NCI-H345 treated with DMSO at 0.1 percent for 48 hours (cell line): ENCODE data around the gene VWF.
A peak's percentile ranks its signal among the peaks of the same experiment; 100 is the strongest.

Source experiments
- DNase-seq: peaks from one replicate; lab custom pipeline; 2025; ENCODE audit not compliant: unreplicated experiment; lab: John Stamatoyannopoulos, UW

The VWF gene

DNA sequence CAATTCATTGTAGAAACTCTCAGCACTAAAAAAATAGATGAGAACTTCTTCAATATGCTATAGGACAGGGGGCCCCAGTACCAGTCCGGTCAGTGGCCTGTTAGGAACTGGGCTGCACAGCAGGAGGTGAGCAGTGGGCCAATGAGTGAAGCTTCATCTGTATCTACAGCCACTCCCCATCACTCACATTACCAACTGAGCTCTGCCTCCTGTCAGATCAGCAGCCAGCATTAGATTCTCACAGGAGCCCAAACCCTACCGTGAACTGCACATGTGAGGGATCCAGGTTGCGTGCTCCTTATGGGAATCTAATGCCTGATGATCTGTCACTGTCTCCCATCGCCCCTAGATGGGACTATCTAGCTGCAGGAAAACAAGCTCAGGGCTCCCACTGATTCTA is 163.7 kb downstream of the VWF start:
- no peak for DNase-seq

- no peak for DNase-seq
Measured at GRCh38 chr12:5956987-5957386, 167.5 kb downstream of the VWF start.

DNA sequence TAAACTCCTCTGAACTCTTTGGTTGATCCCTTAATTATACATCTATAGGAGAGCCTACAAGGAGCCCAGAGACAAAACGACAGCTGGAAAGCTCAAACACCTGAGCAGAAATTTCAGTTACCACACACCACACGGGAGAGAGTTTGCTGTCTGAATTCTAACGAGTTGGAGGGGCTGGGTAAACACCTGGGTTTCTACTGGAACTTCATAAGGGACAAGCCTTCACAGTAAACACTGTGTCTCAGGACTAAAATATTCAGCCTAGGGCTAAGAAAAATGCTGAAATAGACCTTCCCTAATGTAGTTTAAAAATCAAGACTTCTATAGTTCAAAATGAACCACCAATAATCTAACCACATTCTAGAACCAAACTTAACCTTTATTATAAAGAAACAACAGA is 169.8 kb downstream of the VWF start:
- DNase-seq = no peak

GRCh38 chr12:5953835-5954586 is 170.5 kb downstream of the VWF start:
- DNase-seq = no peak

DNA sequence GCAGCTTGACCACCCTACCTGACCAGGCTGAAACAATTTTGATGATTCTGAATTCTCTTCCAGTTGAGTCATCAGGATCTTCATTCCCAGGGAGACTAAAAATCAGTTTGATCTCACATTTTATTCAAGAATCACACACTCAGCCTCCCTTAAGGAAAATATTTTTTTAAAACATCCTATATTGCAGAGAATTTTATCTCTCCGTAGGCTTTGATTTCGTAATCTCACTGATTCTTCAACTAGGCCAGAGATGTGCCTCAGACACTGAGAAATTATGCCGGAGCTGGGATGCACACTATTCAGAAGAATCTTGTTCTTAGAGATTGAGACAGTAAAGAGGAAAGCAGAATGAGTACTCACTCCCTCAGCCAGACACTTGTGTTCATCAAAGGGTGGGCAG is 172.4 kb downstream of the VWF start:
- no peak for DNase-seq

- no peak for DNase-seq
Measured at GRCh38 chr12:5948696-5949095, 175.8 kb downstream of the VWF start.

DNA sequence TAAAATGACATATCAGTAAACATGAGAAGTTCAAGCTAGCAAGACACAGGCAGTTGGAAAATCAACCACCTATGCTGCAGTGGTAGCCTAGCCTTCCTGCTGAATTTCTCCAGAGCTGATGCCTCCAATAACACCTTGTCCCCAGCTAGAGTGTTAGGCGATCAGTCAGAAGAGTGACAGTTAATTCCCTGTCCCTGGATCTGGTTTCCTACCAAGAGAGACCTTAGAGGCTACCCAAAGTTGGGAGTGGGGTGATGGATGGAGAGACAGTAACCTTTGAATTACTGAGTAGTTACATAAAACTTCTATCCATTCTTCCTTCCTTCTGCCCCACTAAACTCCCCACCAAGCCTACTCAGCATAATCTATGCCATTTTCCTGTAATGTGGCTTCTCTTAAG is 177.5 kb downstream of the VWF start:
- no peak for DNase-seq

DNA sequence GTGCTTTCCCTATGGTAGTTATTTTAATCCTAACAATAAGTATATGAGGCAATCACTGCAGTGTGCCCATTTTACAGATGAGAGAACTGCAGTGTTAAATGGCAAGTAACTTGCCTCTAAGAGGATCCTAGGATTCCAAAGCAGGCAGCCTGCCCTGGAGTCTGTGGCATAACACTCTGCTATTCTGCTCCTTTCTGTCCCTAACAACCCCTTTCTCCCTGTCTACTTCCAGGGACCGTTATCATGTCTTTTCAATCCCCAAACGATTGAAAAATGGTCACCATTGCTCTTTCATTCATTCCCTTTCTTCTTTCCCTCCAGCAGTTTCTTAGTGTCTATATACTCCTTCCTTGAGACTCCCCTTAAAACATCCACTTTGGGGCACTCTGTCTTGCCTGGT is 178.1 kb downstream of the VWF start:
- DNase-seq = no peak

- peak; percentile 11 for DNase-seq
Measured at GRCh38 chr12:5945071-5946008, 179.1 kb downstream of the VWF start, which contains the start of gene ANO2. Gene ANO2, minus strand, starts transcription at chr12:5945259. Its CDS starts 42 bp downstream, at chr12:5945217.

DNA sequence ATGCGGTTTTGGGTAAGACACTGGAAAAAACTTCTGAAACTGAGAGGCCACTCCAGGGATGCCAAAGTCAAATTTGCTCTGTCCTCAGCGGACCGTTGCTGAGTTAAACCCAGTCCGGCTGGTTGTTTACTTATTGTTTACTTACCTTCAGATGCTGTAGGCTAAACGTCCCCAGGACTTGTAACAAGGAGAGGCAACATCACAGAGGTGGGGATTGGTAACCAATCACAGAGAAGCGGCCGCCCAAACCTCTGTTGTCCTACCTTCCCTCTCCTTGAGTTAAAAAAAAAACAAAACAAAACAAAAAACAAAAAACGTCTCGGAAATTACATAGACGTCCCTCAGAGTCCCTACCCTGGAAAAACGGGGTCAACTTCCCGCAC is 179.8 kb downstream of the VWF start:
- no peak for DNase-seq

DNA sequence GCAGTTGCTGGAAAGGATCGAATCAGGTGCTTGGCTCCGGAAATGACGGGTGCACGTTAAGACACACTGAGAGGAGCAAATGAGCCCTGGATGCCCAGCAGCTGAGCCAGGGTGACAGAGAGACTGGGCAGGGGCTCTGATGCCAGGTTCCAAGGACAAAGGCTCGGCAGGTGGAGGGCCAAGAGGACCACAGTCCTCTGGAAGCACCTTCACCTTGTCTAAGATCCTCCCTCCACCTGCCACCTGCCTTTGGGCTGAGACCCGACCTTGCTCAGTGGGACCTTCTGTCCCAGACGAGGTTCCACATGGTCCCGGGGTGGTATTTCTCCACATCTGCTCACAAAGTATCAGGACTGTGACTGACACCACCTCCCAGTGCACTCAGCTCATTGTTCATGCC is 180.4 kb downstream of the VWF start:
- no peak for DNase-seq

- no peak for DNase-seq
Measured at GRCh38 chr12:5941907-5942306, 182.6 kb downstream of the VWF start.

DNA sequence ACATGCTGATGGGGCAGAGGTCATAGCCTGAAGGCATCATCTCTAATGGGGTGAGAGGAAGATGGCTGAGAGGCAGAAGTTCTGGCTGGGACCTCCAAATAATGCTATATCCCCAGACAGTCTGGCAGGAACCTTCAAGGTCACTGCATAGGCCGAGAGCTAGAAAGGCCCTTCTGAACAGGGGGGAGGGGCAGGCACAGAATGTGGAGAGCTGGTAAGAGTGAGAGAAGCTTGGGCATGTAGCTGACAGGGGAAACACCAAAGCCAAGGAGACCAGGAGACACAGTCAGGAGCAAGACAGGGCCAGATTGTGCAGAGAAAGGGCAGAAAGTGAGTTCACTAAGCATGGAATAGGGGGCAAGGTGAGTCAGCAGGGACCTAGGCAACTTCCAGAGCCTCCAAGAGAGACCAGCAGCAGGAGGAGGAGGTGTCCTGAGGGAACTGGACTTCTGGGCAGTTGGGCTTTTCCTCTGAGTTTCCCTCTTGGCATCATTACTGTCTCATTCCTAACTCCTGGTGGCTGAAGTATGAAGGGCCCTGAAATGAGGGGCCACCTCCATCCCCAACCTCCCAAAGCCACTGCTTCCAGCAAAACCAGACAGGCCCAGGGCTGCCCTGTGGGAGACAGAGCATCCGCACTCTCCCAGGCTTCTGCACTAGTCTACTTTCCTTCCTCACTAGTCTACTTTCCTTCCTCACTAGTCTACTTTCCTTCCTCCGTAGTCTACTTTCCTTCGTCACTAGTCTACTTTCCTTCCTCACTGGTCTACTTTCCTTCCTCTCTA is 196.5 kb downstream of the VWF start:
- no peak for DNase-seq

DNA sequence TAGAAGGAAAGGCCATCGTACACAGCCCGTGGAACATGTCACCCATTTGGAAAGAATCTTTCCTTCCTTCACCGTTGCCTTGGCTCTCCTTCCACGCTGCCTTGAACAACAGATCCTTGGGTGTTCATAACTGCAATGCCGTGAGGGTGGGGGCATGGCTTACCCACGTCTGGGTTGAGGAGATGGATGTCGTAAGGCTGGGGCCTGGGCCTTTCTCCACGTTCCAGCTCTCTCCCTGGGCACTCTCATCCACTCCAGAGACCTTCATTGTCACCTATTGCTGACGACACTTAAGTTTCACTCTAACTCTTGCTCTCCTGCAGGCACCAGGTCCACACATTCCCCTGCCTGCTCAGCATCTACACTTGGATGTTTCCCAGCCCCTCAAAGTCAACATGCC is 198.8 kb downstream of the VWF start:
- DNase-seq = no peak

DNA sequence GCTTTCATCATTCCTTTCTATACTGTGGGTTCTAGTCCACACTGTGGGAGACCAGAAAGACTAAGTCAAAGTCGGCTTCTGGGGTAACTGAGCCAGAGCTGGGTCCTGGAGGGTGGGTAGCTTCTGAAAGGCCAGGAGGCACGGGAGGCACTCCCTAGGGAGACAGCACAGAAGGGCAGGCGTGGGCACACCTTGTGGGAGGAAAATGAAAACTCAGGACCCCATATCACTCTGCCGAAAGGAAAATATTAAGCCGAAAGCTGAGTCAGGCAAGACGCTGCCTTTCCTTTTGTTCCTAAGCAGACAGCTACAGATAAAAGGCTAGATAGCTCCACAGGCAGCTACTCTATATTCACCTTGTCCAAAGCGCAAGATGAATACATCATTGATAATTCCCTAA is 200.1 kb downstream of the VWF start:
- no peak for DNase-seq

DNA sequence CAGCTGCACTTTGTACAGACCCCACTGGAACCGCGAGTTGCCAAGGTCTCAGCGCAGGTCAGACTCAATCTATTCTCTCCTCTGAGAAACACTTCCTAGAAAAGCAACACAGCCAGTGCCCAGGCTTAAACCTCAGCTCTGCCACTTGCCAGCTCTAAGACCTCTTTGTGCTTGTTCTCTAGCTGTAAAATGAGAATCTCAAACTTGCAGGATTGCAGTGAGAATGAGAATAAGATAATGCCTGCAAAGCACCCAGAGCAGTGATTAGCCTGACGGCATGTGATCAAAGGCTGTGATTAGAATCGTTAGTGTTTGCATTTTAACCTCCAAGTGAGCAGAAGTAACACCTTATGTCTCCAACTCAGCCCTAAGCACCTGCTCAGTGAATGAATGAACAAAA is 200.7 kb downstream of the VWF start:
- no peak for DNase-seq

GRCh38 chr12:5923043-5923605 is 201.3 kb downstream of the VWF start:
- DNase-seq = no peak

- no peak for DNase-seq
Measured at GRCh38 chr12:5921966-5922899, 202.2 kb downstream of the VWF start.

DNA sequence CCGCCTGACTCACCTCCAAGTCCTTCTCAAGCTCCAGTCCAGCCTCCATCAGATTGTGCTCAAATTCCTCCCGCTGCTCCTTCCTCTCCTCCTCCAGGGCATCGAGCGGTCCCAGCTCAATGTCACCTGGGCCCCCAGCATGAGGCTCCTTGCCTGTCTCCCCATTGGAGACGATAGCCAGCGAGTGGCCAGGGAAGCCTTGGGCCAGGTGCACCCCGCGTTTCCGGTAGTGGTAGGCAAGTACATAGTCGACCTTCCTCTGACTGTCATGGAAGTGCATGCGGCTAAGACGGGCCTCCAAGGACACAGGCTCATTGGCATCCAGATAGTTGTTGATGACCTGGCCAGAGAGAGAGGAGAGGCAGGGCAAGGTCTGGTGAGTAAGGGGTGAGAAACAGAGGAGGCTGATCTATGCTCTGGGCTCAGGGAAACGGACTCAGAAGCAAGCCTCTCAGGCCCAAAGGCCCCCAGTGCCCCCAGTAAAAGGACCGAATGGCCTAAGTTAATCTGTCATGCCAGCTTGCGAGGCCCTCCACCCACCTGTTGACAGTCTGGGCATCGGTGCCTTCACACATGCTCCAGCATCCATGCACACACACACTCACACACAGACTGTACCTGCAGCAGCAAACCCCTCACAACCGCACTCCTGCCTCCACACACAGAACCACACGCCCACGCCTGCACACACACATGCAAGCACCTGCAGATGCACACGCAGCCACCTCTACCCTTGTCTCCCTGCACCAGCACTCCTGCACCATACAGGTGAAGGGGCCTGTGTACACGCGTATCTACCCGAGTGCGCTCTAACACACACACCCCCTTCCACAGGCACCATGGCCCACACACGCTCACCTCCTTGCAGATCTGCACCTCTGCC is 203.2 kb downstream of the VWF start:
- no peak for DNase-seq
